Activated B cell treated with CpG ODN at 0.5 μM for 24 hours (primary cell): ENCODE data around the gene C5AR1. TPM values are rescaled to one million over a fixed set of nuclear protein-coding genes. Genes with fewer than 3 reads are reported as not detected.

Experiments
- ATAC-seq: fragments of 200-7000 bp; cut with Tn5 transposase; one replicate; pipeline ENCODE4 v1.10.0; 2021; ENCODE audit warnings: low read depth, mild to moderate bottlenecking, moderate library complexity
- CTCF ChIA-PET: fragments of 350-600 bp; sonication (Branson Sonifier 250); formaldehyde crosslinking; loops from one replicate; lab custom pipeline; 2021; ENCODE audit warnings: antibody characterized with exemption; lab: Charles Lee
- POLR2A ChIA-PET: fragments of 350-600 bp; sonication (Branson Sonifier 250); formaldehyde crosslinking; loops from one replicate; lab custom pipeline; 2021; ENCODE audit warnings: antibody characterized with exemption; lab: Charles Lee
- DNase-seq: peaks from one replicate; pipeline ENCODE4 v3.0.0; 2022
- H3K27ac Mint-ChIP-seq: one replicate; pipeline ENCODE4 v1.8.0; 2020; ENCODE audit warnings: mixed read lengths
- H3K27me3 Mint-ChIP-seq: one replicate; pipeline ENCODE4 v1.8.0; 2021; ENCODE audit warnings: mixed read lengths
- H3K36me3 Mint-ChIP-seq: one replicate; pipeline ENCODE4 v1.8.0; 2021; ENCODE audit warnings: low read depth, mixed read lengths
- H3K4me1 Mint-ChIP-seq: one replicate; pipeline ENCODE4 v1.8.0; 2021; ENCODE audit warnings: mixed read lengths
- H3K4me3 Mint-ChIP-seq: one replicate; pipeline ENCODE4 v1.8.0; 2020; ENCODE audit warnings: mild to moderate bottlenecking, mixed read lengths
- H3K9me3 Mint-ChIP-seq: one replicate; pipeline ENCODE4 v1.8.0; 2020; ENCODE audit warnings: mixed read lengths
- CTCF ChIP-seq: fragments of 200-600 bp; IDR thresholded peaks from one replicate; pipeline ENCODE4 v1.8.0; 2022; ENCODE audit warnings: antibody characterized with exemption, mild to moderate bottlenecking
- intact Hi-C: fragments of 100-400 bp; cut with micrococcal nuclease; formaldehyde crosslinking; loops from one replicate; pipeline ENCODE4 v1.15.1; 2024
- total RNA-seq: library from RNA; stranded (reverse); gene quantifications from 2 replicates; pipeline ENCODE4 v1.2.3, GENCODE V29; 2022

The C5AR1 gene
- total RNA-seq, 1 donor from 2014 or later: 2.2 TPM

- no peak for ATAC-seq
- TF ChIP-seq CTCF: no peak
- H3K27me3 Mint-ChIP-seq: peaks cover 21% of the 10 kb centered on the region
- H3K36me3 Mint-ChIP-seq: no peaks in the 10 kb centered on the region
- no peak overlapping the region for H3K4me3 Mint-ChIP-seq
- peaks cover 3% of the 10 kb centered on the region for H3K4me1 Mint-ChIP-seq
- POLR2A ChIA-PET: no interaction called here
- CTCF ChIA-PET: no interaction called here
- DNase-seq: no peak
- intact Hi-C loops: no loop called here
- H3K9me3 Mint-ChIP-seq: no peaks in the 10 kb centered on the region
- H3K27ac Mint-ChIP-seq: no peak overlapping the region
Measured at GRCh38 chr19:47321630-47322029, 12.0 kb downstream of the C5AR1 start.

- CTCF ChIA-PET: no interaction called here
- peaks cover 21% of the 10 kb centered on the region for H3K27me3 Mint-ChIP-seq
- peaks cover 3% of the 10 kb centered on the region for H3K4me1 Mint-ChIP-seq
- DNase-seq (no peak), ATAC-seq (no peak)
- POLR2A ChIA-PET: no interaction called here
- TF ChIP-seq CTCF: no peak
- intact Hi-C loops: no loop called here
- no peak overlapping the region for H3K27ac Mint-ChIP-seq
- no peak overlapping the region for H3K4me3 Mint-ChIP-seq
- no peaks in the 10 kb centered on the region for H3K36me3 Mint-ChIP-seq
- H3K9me3 Mint-ChIP-seq: no peaks in the 10 kb centered on the region
Measured at GRCh38 chr19:47322058-47322457, 12.4 kb downstream of the C5AR1 start.

GRCh38 chr19:47323409-47323808, 13.7 kb downstream of the C5AR1 start:
- ATAC-seq: no peak
- no peaks in the 10 kb centered on the region for H3K36me3 Mint-ChIP-seq
- H3K9me3 Mint-ChIP-seq: no peaks in the 10 kb centered on the region
- H3K27me3 Mint-ChIP-seq: peaks cover 21% of the 10 kb centered on the region
- H3K4me1 Mint-ChIP-seq: peaks cover 3% of the 10 kb centered on the region
- ChIA-PET POLR2A (no interaction called here), CTCF (no interaction called here)
- no peak overlapping the region for H3K27ac Mint-ChIP-seq
- no peak overlapping the region for H3K4me3 Mint-ChIP-seq
- no peak for DNase-seq
- intact Hi-C loops: no loop called here
- no peak for TF ChIP-seq CTCF

GRCh38 chr19:47323872-47324271, 14.2 kb downstream of the C5AR1 start:
- TF ChIP-seq CTCF: no peak
- ChIA-PET POLR2A (no interaction called here), CTCF (no interaction called here)
- intact Hi-C loops: no loop called here
- ATAC-seq (no peak), DNase-seq (no peak)
- Mint-ChIP-seq H3K9me3 (no peaks in the 10 kb centered on the region), H3K4me3 (no peak overlapping the region), H3K27me3 (peaks cover 21% of the 10 kb centered on the region), H3K36me3 (no peaks in the 10 kb centered on the region), H3K27ac (no peak overlapping the region), H3K4me1 (peaks cover 3% of the 10 kb centered on the region)

GRCh38 chr19:47324502-47324901, 14.8 kb downstream of the C5AR1 start:
- Mint-ChIP-seq H3K36me3 (no peaks in the 10 kb centered on the region), H3K9me3 (no peaks in the 10 kb centered on the region), H3K4me1 (peaks cover 3% of the 10 kb centered on the region), H3K27ac (no peak overlapping the region), H3K4me3 (no peak overlapping the region), H3K27me3 (peaks cover 20% of the 10 kb centered on the region)
- DNase-seq: no peak
- ChIA-PET POLR2A (no interaction called here), CTCF (no interaction called here)
- ATAC-seq: no peak
- TF ChIP-seq CTCF: no peak
- intact Hi-C loops: no loop called here
